GM23248 (cell line): Measurements from ENCODE around the gene RPS27L. TPM values are rescaled to one million over a fixed set of nuclear protein-coding genes. Genes with fewer than 3 reads are reported as not detected.
A peak's percentile ranks its signal among the peaks of the same experiment; 100 is the strongest.

Experiments
- DNase-seq: peaks from one replicate; pipeline ENCODE4 v3.0.0-alpha.2; 2015
- H2AFZ ChIP-seq: fragments of 200-600 bp; sonication (generic); 2 replicates; pipeline ENCODE4 v1.6.1; 2016; ENCODE audit warnings: antibody characterized with exemption
- H3F3A ChIP-seq: fragments of 200-600 bp; sonication (generic); 2 replicates; pipeline ENCODE4 v1.6.1; 2016; ENCODE audit warnings: mild to moderate bottlenecking, antibody characterized with exemption, mixed run types; ENCODE audit not compliant: insufficient read depth
- H3K27ac ChIP-seq: fragments of 200-600 bp; sonication (generic); 2 replicates; pipeline ENCODE4 v1.5.1; 2016; ENCODE audit warnings: mild to moderate bottlenecking
- H3K27me3 ChIP-seq: fragments of 200-600 bp; sonication (generic); replicated peaks from 2 replicates; pipeline ENCODE4 v1.6.1; 2016; ENCODE audit warnings: mild to moderate bottlenecking; ENCODE audit not compliant: insufficient read depth
- H3K36me3 ChIP-seq: fragments of 200-600 bp; sonication (generic); 2 replicates; pipeline ENCODE4 v1.6.1; 2016; ENCODE audit warnings: low read depth, mild to moderate bottlenecking
- H3K4me1 ChIP-seq: fragments of 200-600 bp; sonication (generic); 2 replicates; pipeline ENCODE4 v1.6.1; 2016; ENCODE audit warnings: mild to moderate bottlenecking; ENCODE audit not compliant: insufficient read depth
- H3K4me2 ChIP-seq: fragments of 200-600 bp; sonication (generic); one replicate; pipeline ENCODE4 v1.6.1; 2016; ENCODE audit warnings: mild to moderate bottlenecking; ENCODE audit not compliant: unreplicated experiment
- H3K4me3 ChIP-seq: fragments of 200-600 bp; sonication (generic); 2 replicates; pipeline ENCODE4 v1.5.1; 2016; ENCODE audit warnings: mild to moderate bottlenecking
- H3K79me2 ChIP-seq: fragments of 200-600 bp; sonication (generic); 2 replicates; pipeline ENCODE4 v1.6.1; 2016; ENCODE audit warnings: mild to moderate bottlenecking; ENCODE audit not compliant: insufficient read depth
- H3K9ac ChIP-seq: fragments of 200-600 bp; sonication (generic); 2 replicates; pipeline ENCODE4 v1.6.1; 2016; ENCODE audit warnings: mild to moderate bottlenecking
- H3K9me2 ChIP-seq: fragments of 200-600 bp; sonication (generic); 2 replicates; pipeline ENCODE4 v1.6.1; 2016; ENCODE audit warnings: mixed run types, mild to moderate bottlenecking, moderate library complexity; ENCODE audit not compliant: insufficient read depth
- H3K9me3 ChIP-seq: fragments of 200-600 bp; sonication (generic); one replicate; pipeline ENCODE4 v1.6.1; 2017; ENCODE audit warnings: low read depth
- H4K20me1 ChIP-seq: fragments of 200-600 bp; sonication (generic); 2 replicates; pipeline ENCODE4 v1.6.0; 2016; ENCODE audit not compliant: insufficient read depth
- EZH2 ChIP-seq: fragments of 200-600 bp; sonication (generic); IDR thresholded peaks from 2 replicates; pipeline ENCODE4 v1.6.1; 2018; ENCODE audit warnings: antibody characterized with exemption, mild to moderate bottlenecking; ENCODE audit not compliant: insufficient read depth, poor library complexity, severe bottlenecking
- EZH2phosphoT487 ChIP-seq: fragments of 200-600 bp; sonication (generic); IDR thresholded peaks from 2 replicates; pipeline ENCODE4 v1.6.1; 2018; ENCODE audit warnings: antibody characterized with exemption, moderate library complexity, mild to moderate bottlenecking, low read depth; ENCODE audit not compliant: insufficient read depth
- WGBS, 2 experiments: methylation state at CpG; one replicate each; pipeline ENCODE4 v1.1.6; 2015 to 2017; ENCODE audit warnings: low lambda C conversion rate in 2 of 2, low coverage in 1 of 2; ENCODE audit errors: missing lambda C conversion rate in 2 of 2; 5-methylcytosine and 5-hydroxymethylcytosine counted together
- in situ Hi-C: fragments of 300-500 bp; cut with MboI; formaldehyde crosslinking; loops from 2 replicates; pipeline ENCODE4 v1.15.0; 2020
- polyA plus RNA-seq: library from polyadenylated mRNA; unstranded; fragments of >200 nt; fragmentation: Nextera tagmentation; extraction: Ambion mirVana; gene quantifications from 2 replicates; pipeline ENCODE4 v1.2.1, GENCODE V29; 2016
- total RNA-seq: library from RNA; depleted of rRNA; stranded (reverse); fragments of >200 nt; shearing (Covaris generic); gene quantifications from 2 replicates; pipeline ENCODE4 v1.2.3, GENCODE V29; 2014

The RPS27L gene
- total and polyA plus RNA-seq, 2 experiments from 2014 or later, result 151 to 1,181 TPM

DNA sequence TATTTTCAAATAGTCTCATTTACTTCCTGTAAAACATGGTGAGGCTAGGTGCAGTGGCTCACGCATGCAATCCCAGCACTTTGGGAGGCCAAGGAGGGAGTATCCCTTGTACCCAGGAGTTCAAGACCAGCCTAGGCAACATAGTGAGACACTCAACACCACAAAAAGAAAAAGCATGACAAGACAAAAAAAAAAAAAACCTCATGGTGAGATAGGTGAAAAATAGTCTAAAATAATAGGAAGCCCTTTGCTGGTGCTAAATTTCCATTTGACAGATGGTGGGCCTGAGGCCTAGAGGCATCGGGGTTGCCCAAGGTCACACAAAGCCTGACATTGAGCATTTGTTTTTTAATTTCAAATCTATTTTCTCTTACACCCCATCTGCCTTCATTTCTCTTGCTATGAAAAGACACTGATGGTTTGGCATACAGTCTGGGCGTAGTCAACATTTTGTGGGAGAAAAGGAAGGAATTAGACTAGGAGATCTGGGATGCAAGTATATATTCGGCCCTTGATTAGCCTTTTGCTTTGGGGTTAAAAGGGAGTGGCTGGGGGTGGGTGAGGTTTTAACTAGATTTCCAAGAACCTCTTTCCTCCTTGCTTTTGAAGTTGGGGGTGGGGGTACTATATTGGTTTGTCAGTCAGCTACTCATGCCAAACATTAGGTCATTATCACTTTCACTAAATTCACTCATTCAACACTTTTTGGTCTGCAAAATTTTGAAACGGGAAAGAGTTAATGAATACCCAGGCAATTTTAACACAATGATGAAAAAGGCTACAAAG, 43.4 kb upstream of the RPS27L start:
- TF ChIP-seq EZH2phosphoT487 (no peak), EZH2 (no peak)
- H3K79me2 ChIP-seq, result peaks cover 98% of the 10 kb centered on the region
- no peaks in the 10 kb centered on the region for H3K9me3 ChIP-seq
- H3K9me2 ChIP-seq, result no peaks in the 10 kb centered on the region
- peaks cover 21% of the 10 kb centered on the region for H3K4me1 ChIP-seq
- DNase-seq, result no peak
- 0 out of 2 replicates have a peak, but pooled peaks cover 3% of the 10 kb centered on the region for H3K36me3 ChIP-seq
- WGBS, 2 experiments, result 87 to 89% methylated on average over 5 of the region's 5 CpGs
- no peaks in the 10 kb centered on the region for H3F3A ChIP-seq
- in situ Hi-C loops, result no loop called here
- no peak overlapping the region for H3K9ac ChIP-seq
- no peak overlapping the region for H3K4me3 ChIP-seq
- H3K27ac ChIP-seq, result no peak overlapping the region
- H3K4me2 ChIP-seq, result no peak overlapping the region
- no peak overlapping the region for H2AFZ ChIP-seq
- no peaks in the 10 kb centered on the region for H3K27me3 ChIP-seq
- H4K20me1 ChIP-seq, result no peaks in the 10 kb centered on the region

DNA sequence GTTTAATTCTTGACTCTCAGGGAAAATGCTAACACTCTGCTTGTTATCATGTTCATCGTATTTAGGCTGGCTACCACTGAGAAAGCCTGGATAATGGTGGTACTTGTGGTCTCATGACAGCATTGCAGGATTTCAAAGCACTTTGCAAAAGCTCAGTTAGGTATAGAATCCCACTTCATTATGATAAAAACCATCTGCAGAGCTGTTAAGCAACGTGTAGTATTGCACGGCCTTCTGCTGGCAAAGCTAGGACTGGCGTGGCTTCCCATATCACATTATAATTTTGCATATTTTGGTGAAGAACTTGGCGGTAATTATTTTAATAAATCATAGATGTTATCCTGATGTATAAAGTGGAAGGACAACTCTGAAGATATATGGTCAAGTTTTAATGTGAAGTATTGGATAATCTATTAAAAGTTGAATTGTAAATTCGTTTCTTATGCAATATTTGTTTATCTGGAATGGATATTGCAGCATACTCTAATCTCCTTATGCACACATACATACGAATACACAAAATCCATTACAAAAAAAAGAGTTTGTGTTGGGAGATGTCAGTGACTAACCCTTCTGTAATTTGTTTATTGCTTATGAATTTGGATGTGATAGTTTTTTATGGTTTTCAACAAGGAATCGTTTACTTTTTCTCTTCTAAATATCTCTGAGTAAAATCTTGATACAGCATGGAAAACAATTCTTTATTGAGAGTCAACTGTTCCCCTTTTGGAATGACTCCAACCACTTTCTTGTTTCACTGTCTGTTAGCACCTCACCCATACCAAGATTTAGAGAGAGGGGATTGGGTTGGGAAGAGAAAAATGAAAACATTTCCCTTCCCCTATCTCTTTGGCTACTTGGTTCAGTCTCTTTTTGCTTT, 41.3 kb upstream of the RPS27L start:
- 0 out of 2 replicates have a peak overlapping the region, but pooled peaks have one; percentile 13 for H3K4me3 ChIP-seq

DNA sequence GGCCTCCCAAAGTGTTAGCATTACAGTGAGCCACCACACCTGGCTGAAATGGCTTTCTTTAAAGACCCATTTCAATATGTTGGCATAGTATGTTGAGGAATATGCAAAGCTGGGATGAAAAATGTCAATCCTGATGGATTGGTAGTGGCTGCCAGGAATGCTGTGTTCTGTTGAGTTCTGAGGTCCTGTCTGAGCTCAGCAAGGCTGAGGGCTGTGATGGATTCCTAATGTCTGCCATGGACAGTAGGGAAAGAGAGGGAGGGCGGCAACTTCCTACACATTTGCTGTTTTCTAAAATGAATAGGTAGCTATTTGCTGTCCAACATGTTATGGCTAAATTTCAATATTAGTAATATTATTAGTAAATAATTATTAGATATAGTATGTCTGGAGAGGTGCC, 40.3 kb upstream of the RPS27L start:
- H3K27me3 ChIP-seq, result no peaks in the 10 kb centered on the region
- TF ChIP-seq EZH2phosphoT487, result no peak
- TF ChIP-seq EZH2, result no peak
- H3K36me3 ChIP-seq, result 0 out of 2 replicates have a peak, but pooled peaks cover 3% of the 10 kb centered on the region
- peaks cover 33% of the 10 kb centered on the region for H3K4me1 ChIP-seq
- H3K4me3 ChIP-seq, result no peak overlapping the region
- no peaks in the 10 kb centered on the region for H3K9me3 ChIP-seq
- peaks cover 98% of the 10 kb centered on the region for H3K79me2 ChIP-seq
- H3K9ac ChIP-seq, result no peak overlapping the region
- no peak overlapping the region for H3K4me2 ChIP-seq
- no peaks in the 10 kb centered on the region for H3F3A ChIP-seq
- in situ Hi-C loops, result no loop called here
- H2AFZ ChIP-seq, result no peak overlapping the region
- no peaks in the 10 kb centered on the region for H4K20me1 ChIP-seq
- no peaks in the 10 kb centered on the region for H3K9me2 ChIP-seq
- H3K27ac ChIP-seq, result no peak overlapping the region
- 100% methylated on average over 1 of the region's 1 CpG for WGBS, 2 experiments
- DNase-seq, result no peak

More for the DNA sequence above, 41.3 kb upstream of the RPS27L start:
- WGBS, 2 experiments, result 33 to 42% methylated on average over 8 of the region's 8 CpGs
- H3K9me2 ChIP-seq, result no peaks in the 10 kb centered on the region
- in situ Hi-C loops, result no loop called here
- TF ChIP-seq EZH2phosphoT487 (no peak), EZH2 (no peak)
- no peaks in the 10 kb centered on the region for H3K27me3 ChIP-seq
- H2AFZ ChIP-seq, result no peak overlapping the region
- peak; percentile 34 for DNase-seq
- H3F3A ChIP-seq, result no peaks in the 10 kb centered on the region
- 0 out of 2 replicates have a peak, but pooled peaks cover 3% of the 10 kb centered on the region for H3K36me3 ChIP-seq
- H4K20me1 ChIP-seq, result no peaks in the 10 kb centered on the region
- H3K9ac ChIP-seq, result no peak overlapping the region
- H3K4me1 ChIP-seq, result peaks cover 32% of the 10 kb centered on the region
- peak overlapping the region; percentile 40 for H3K4me2 ChIP-seq
- H3K27ac ChIP-seq, result no peak overlapping the region
- H3K79me2 ChIP-seq, result peaks cover 98% of the 10 kb centered on the region
- no peaks in the 10 kb centered on the region for H3K9me3 ChIP-seq

DNA sequence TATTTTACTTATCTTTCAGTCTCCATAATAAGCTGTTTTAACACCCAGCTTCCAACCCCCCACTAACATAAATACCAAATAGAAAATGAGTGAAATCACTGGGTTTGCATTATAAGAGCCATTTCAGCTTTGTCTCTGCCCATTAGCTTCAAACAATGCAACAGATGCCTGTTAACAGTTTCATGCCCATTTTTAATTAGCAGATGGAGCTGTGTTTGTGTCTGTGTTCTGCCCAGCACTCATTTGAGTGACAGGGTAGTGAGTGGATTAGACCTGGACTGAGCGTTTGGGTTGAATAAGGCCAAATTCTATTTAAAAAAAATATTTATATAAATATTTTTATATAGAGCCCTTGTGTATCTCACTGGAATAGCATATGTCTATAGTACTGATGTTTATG, 39.6 kb upstream of the RPS27L start:
- Histone ChIP-seq H3K4me2 (no peak overlapping the region), H3F3A (peaks cover under 1% of the 10 kb centered on the region; the same call in 1 of the 2 replicates), H3K9ac (no peak overlapping the region), H3K79me2 (peaks cover 100% of the 10 kb centered on the region), H3K9me3 (no peaks in the 10 kb centered on the region), H4K20me1 (no peaks in the 10 kb centered on the region), H2AFZ (no peak overlapping the region), H3K9me2 (no peaks in the 10 kb centered on the region), H3K4me3 (no peak overlapping the region), H3K27ac (no peak overlapping the region), H3K36me3 (0 out of 2 replicates have a peak, but pooled peaks cover 3% of the 10 kb centered on the region), H3K4me1 (peaks cover 35% of the 10 kb centered on the region), H3K27me3 (no peaks in the 10 kb centered on the region)
- 75 to 82% methylated on average over 1 of the region's 1 CpG for WGBS, 2 experiments
- in situ Hi-C loops, result no loop called here
- no peak for DNase-seq
- TF ChIP-seq EZH2phosphoT487, result no peak
- TF ChIP-seq EZH2, result no peak
